Measurements from ENCODE around the gene COMMD4. TPM values are rescaled to one million over a fixed set of nuclear protein-coding genes. Genes with fewer than 3 reads are reported as not detected.

The COMMD4 gene
- total and polyA plus RNA-seq, 2 of the 4 experiments (the other 2 are of a cell fraction) = 91.2 to 133 TPM

- Histone ChIP-seq H3K18ac (ENCODE audit: low read depth, low read length) (no peak overlapping the region), H3K23ac (ENCODE audit: low read depth, low read length) (no peak overlapping the region), H3K4me3 (ENCODE audit: insufficient read depth, low read depth, low read length) (no peak overlapping the region), H2BK120ac (ENCODE audit: low read depth, low read length) (no peak overlapping the region), H3K9ac (ENCODE audit: low read depth, low read length) (no peak overlapping the region), H2AK5ac (ENCODE audit: low read depth, low read length) (no peak overlapping the region), H4K5ac (ENCODE audit: low read depth, low read length) (no peak overlapping the region), H2BK5ac (ENCODE audit: low read depth, low read length, poor library complexity, severe bottlenecking) (no peak overlapping the region), H3K36me3 (ENCODE audit: control insufficient read depth, insufficient read depth, low read length) (no peaks in the 10 kb centered on the region), H2AK9ac (replicated peaks; ENCODE audit: low read depth, low read length, poor library complexity) (no peak overlapping the region), H3K9me3 (ENCODE audit: control insufficient read depth, insufficient read depth, low read length) (no peaks in the 10 kb centered on the region), H3K9me1 (ENCODE audit: insufficient read depth, low read length) (no peaks in the 10 kb centered on the region), H3K27me3 (ENCODE audit: control insufficient read depth, insufficient read depth, low read length) (peaks cover 51% of the 10 kb centered on the region), H3K27ac (ENCODE audit: insufficient read depth, low read length) (no peak overlapping the region), H4K20me1 (ENCODE audit: insufficient read depth, low read length) (no peaks in the 10 kb centered on the region), H3K56ac (ENCODE audit: extremely low read depth, insufficient read depth, low read length) (no peak overlapping the region), H2BK20ac (ENCODE audit: low read depth, low read length) (no peak overlapping the region), H3K4me2 (ENCODE audit: low read depth, low read length) (no peak overlapping the region), H2BK15ac (ENCODE audit: low read depth, low read length) (no peak overlapping the region), H4K91ac (ENCODE audit: insufficient read depth, low read depth, low read length) (no peak overlapping the region), H2AFZ (replicated peaks; ENCODE audit: low read length, poor library complexity) (no peak overlapping the region), H3K4me1 (ENCODE audit: control insufficient read depth, insufficient read depth, low read length) (no peaks in the 10 kb centered on the region), H3K4ac (ENCODE audit: low read depth, low read length) (no peak overlapping the region), H3K14ac (replicated peaks; ENCODE audit: low read depth, low read length) (no peak overlapping the region), H3K79me1 (ENCODE audit: low read depth in 1 of 2, low read length in 2 of 2) (no peaks in the 10 kb centered on the region), H4K8ac (ENCODE audit: low read depth in 2 of 2, low read length in 2 of 2) (no peak overlapping the region)
- in situ Hi-C loops (cut with MboI; ENCODE audit: low sequenced_read_pairs) (no loop called here), intact Hi-C loops (cut with micrococcal nuclease) (loop anchor here (10.0 kb wide), 2 partner anchors 61 to 281 kb away; partner anchors contain the start of gene PPCDC), dilution Hi-C loops (cut with HindIII; ENCODE audit: low sequenced_read_pairs, unreplicated experiment) (no loop called here)
- ATAC-seq (ENCODE audit: low read depth) (no peak), DNase-seq (no peak)
- ChIA-PET CTCF (no interaction called here), POLR2A (ENCODE audit: unreplicated experiment) (no interaction called here)
- TF ChIP-seq RAD21 (IDR thresholded peaks at IDR 0.05; ENCODE audit: low read length) (no peak), USF2 (IDR thresholded peaks at IDR 0.05; ENCODE audit: low read depth, low read length) (no peak), MAZ (IDR thresholded peaks at IDR 0.05; ENCODE audit: borderline replicate concordance, low read depth, low read length) (no peak), MAFK (IDR thresholded peaks at IDR 0.05; ENCODE audit: low read depth, low read length) (no peak)
- BruUV-seq (replicated peaks) = no TSS peak
- WGBS, 2 experiments (ENCODE audit: extremely low coverage in 2 of 2, insufficient read length in 1 of 2) = no CpG with 5 or more reads among the region's 3 CpGs
Observed at GRCh38 chr15:75306188-75306587, 29.7 kb upstream of the COMMD4 start.

Data from IMR-90 (cell line).